HL-60 (cell line): ENCODE results near the gene IPP.

ENCODE experiments used
- CTCF ChIP-seq: IDR thresholded peaks from one replicate; pipeline ENCODE4 v1.5.1; 2011; ENCODE audit warnings: low read length, control low read depth, inconsistent platforms; ENCODE audit not compliant: insufficient read depth
- GABPA ChIP-seq: IDR thresholded peaks from 2 replicates; pipeline ENCODE4 v1.6.1; 2012; ENCODE audit warnings: low read depth
- POLR2AphosphoS5 ChIP-seq: IDR thresholded peaks from 2 replicates; pipeline ENCODE4 v1.6.1; 2012; ENCODE audit warnings: low read depth

- no peak for TF ChIP-seq CTCF
- peak; percentile 41; the same call in 1 of the 2 replicates for TF ChIP-seq POLR2AphosphoS5
- no peak for TF ChIP-seq GABPA
Measured at GRCh38 chr1:45686288-45687013, 64.0 kb downstream of the IPP start, which contains the start of gene GPBP1L1.
